Gastrocnemius medialis (tissue), 4 donors: ENCODE measurements around the gene ANKRD65.

Experiments used
- POLR2A ChIP-seq, 2 donors: fragments of 450-650 bp; IDR thresholded peaks; one replicate each; pipeline ENCODE4 v1.6.1; 2017; ENCODE audit warnings: antibody characterized with exemption in 2 of 2, mild to moderate bottlenecking in 2 of 2, moderate library complexity in 2 of 2
- TF ChIP-seq, protein P1 (sequence below), 5 experiments: fragments of 450-650 bp in 3 of 5; fragments of 200-600 bp in 2 of 5; sonication (generic) in 2 of 5; IDR thresholded peaks in 4 of 5; conservative IDR thresholded peaks in 1 of 5; 1 replicate in 4 of 5; 2 replicates in 1 of 5; pipeline ENCODE4 v1.5.1; 2016 to 2019; ENCODE audit warnings: antibody characterized with exemption in 5 of 5, mild to moderate bottlenecking in 3 of 5, moderate library complexity in 3 of 5

GRCh38 chr1:1376551-1377226 is 44.4 kb downstream of the ANKRD65 start:
- TF ChIP-seq, protein P1, sequence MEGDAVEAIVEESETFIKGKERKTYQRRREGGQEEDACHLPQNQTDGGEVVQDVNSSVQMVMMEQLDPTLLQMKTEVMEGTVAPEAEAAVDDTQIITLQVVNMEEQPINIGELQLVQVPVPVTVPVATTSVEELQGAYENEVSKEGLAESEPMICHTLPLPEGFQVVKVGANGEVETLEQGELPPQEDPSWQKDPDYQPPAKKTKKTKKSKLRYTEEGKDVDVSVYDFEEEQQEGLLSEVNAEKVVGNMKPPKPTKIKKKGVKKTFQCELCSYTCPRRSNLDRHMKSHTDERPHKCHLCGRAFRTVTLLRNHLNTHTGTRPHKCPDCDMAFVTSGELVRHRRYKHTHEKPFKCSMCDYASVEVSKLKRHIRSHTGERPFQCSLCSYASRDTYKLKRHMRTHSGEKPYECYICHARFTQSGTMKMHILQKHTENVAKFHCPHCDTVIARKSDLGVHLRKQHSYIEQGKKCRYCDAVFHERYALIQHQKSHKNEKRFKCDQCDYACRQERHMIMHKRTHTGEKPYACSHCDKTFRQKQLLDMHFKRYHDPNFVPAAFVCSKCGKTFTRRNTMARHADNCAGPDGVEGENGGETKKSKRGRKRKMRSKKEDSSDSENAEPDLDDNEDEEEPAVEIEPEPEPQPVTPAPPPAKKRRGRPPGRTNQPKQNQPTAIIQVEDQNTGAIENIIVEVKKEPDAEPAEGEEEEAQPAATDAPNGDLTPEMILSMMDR (IDR thresholded peaks at IDR 0.05 in 4 of 5, conservative IDR thresholded peaks at IDR 0.05 in 1 of 5), result no peak
- no peak for TF ChIP-seq POLR2A (IDR thresholded peaks at IDR 0.05)
